HCT116 (cell line): Measurements from ENCODE around the gene HIVEP3. TPM values are rescaled to one million over a fixed set of nuclear protein-coding genes. Genes with fewer than 3 reads are reported as not detected.

Source experiments
- ATAC-seq: fragments of 200-7000 bp; cut with Tn5 transposase; 2 replicates; pipeline ENCODE4 v1.9.1; 2020; ENCODE audit warnings: mild to moderate bottlenecking, moderate library complexity
- BruUV-seq: library from RNA; stranded (reverse); fragments of 400-500 nt; replicated peaks from 2 replicates; lab custom pipeline; 2021; lab: Mats Ljungman, UMichigan
- CTCF ChIA-PET: fragments of 300-600 bp; sonication (Branson Sonifier 250); formaldehyde crosslinking; loops from one replicate; lab custom pipeline; 2021; ENCODE audit warnings: antibody characterized with exemption; lab: Charles Lee
- POLR2A ChIA-PET: fragments of 300-600, 350-600 bp; sonication (Branson Sonifier 250); formaldehyde crosslinking; loops from one replicate; lab custom pipeline; 2021; ENCODE audit warnings: antibody characterized with exemption; lab: Charles Lee
- RAD21 ChIA-PET, 2 experiments: fragments of 300-600 bp; sonication (Branson Sonifier 250); formaldehyde crosslinking; loops; one replicate each; lab custom pipeline; 2023; ENCODE audit warnings: low total read pairs in 2 of 2; ENCODE audit not compliant: uncharacterized antibody in 2 of 2, unreplicated experiment in 2 of 2, low non-redundant PET in 1 of 2; lab: Charles Lee
- DNase-seq: peaks from one replicate; pipeline ENCODE4 v3.0.0-alpha.2; 2010; ENCODE audit warnings: low read depth, low spot score
- H2AFZ ChIP-seq: fragments of 200-600 bp; shearing (Covaris generic), sonication (generic); 2 replicates; pipeline ENCODE4 v1.6.1; 2017; ENCODE audit warnings: low read depth, mixed run types, mixed read lengths, antibody characterized with exemption, low read length; ENCODE audit not compliant: poor library complexity, severe bottlenecking
- H3K27ac ChIP-seq: 2 replicates; pipeline ENCODE4 v1.5.1; 2012; ENCODE audit warnings: low read depth, low read length
- H3K27me3 ChIP-seq: fragments of 200-600 bp; sonication (generic); 2 replicates; pipeline ENCODE4 v1.6.1; 2016; ENCODE audit warnings: mixed run types, low read length, mixed read lengths; ENCODE audit not compliant: insufficient read depth
- H3K36me3 ChIP-seq, 2 experiments: fragments of 200-500 bp in 1 of 2; fragments of 200-600 bp in 1 of 2; sonication (Bioruptor generic) in 1 of 2; sonication (generic) in 1 of 2; 2 replicates each; pipeline versions ENCODE4 v1.5.1 to v1.6.1; 2014 to 2016; ENCODE audit warnings: low read length in 2 of 2, inconsistent platforms in 1 of 2, mixed read lengths in 1 of 2, mixed run types in 1 of 2; ENCODE audit not compliant: insufficient read depth in 2 of 2, control insufficient read depth in 1 of 2
- H3K4me1 ChIP-seq, 2 experiments: fragments of 200-600 bp in 1 of 2; sonication (generic) in 1 of 2; 2 replicates each; pipeline versions ENCODE4 v1.5.1 to v1.6.1; 2012 to 2017; ENCODE audit warnings: low read length in 2 of 2, inconsistent platforms in 1 of 2, mild to moderate bottlenecking in 1 of 2, mixed read lengths in 1 of 2, mixed run types in 1 of 2, moderate library complexity in 1 of 2; ENCODE audit not compliant: insufficient read depth in 2 of 2, control insufficient read depth in 1 of 2
- H3K4me2 ChIP-seq: fragments of 200-600 bp; sonication (generic); 2 replicates; pipeline ENCODE4 v1.6.1; 2017; ENCODE audit warnings: mixed run types, low read length, mixed read lengths
- H3K4me3 ChIP-seq, 2 experiments: fragments of 200-600 bp in 1 of 2; sonication (generic) in 1 of 2; replicated peaks in 1 of 2; 2 replicates each; pipeline ENCODE4 v1.5.1; 2011 to 2016; ENCODE audit warnings: low read length in 2 of 2, control low read depth in 1 of 2, low read depth in 1 of 2, mild to moderate bottlenecking in 1 of 2, mixed read lengths in 1 of 2, mixed run types in 1 of 2
- H3K79me2 ChIP-seq: fragments of 200-600 bp; sonication (generic); 2 replicates; pipeline ENCODE4 v1.6.1; 2017; ENCODE audit warnings: mild to moderate bottlenecking, mixed run types, low read length, moderate library complexity, mixed read lengths; ENCODE audit not compliant: insufficient read depth
- H3K9ac ChIP-seq: fragments of 200-600 bp; sonication (generic); 2 replicates; pipeline ENCODE4 v1.6.1; 2016; ENCODE audit warnings: low read length, mixed read lengths
- H3K9me2 ChIP-seq: fragments of 200-600 bp; sonication (generic), shearing (Covaris generic); 2 replicates; pipeline ENCODE4 v1.6.1; 2017; ENCODE audit warnings: mixed run types, mild to moderate bottlenecking, moderate library complexity; ENCODE audit not compliant: insufficient read depth
- H3K9me3 ChIP-seq, 2 experiments: fragments of 200-500 bp in 1 of 2; fragments of 200-600 bp in 1 of 2; sonication (Bioruptor generic) in 1 of 2; sonication (generic) in 1 of 2; 2 replicates each; pipeline ENCODE4 v1.6.1; 2014 to 2017; ENCODE audit warnings: low read length in 2 of 2, mixed read lengths in 2 of 2, inconsistent platforms in 1 of 2, low read depth in 1 of 2, mild to moderate bottlenecking in 1 of 2, mixed run types in 1 of 2, moderate library complexity in 1 of 2; ENCODE audit not compliant: control insufficient read depth in 1 of 2, insufficient read depth in 1 of 2
- H4K20me1 ChIP-seq: fragments of 200-600 bp; sonication (generic), shearing (Covaris generic); 2 replicates; pipeline ENCODE4 v1.6.1; 2017; ENCODE audit warnings: mixed run types, mild to moderate bottlenecking, moderate library complexity; ENCODE audit not compliant: insufficient read depth
- CBX3 ChIP-seq: IDR thresholded peaks from 2 replicates; pipeline ENCODE4 v1.6.1; 2012; ENCODE audit warnings: low read depth
- CEBPB ChIP-seq: IDR thresholded peaks from 2 replicates; pipeline ENCODE4 v1.6.1; 2012; ENCODE audit warnings: low read depth
- ELF1 ChIP-seq: IDR thresholded peaks from 2 replicates; pipeline ENCODE4 v1.6.1; 2012; ENCODE audit warnings: low read depth, borderline replicate concordance
- EZH2phosphoT487 ChIP-seq: fragments of 200-600 bp; IDR thresholded peaks from 2 replicates; pipeline ENCODE4 v1.6.1; 2018; ENCODE audit warnings: antibody characterized with exemption, borderline replicate concordance
- FOSL1 ChIP-seq: IDR thresholded peaks from 2 replicates; pipeline ENCODE4 v1.6.1; 2012; ENCODE audit warnings: low read depth
- RAD21 ChIP-seq: IDR thresholded peaks from 2 replicates; pipeline ENCODE4 v1.6.1; 2012; ENCODE audit warnings: low read depth, mild to moderate bottlenecking
- SIN3A ChIP-seq: IDR thresholded peaks from 2 replicates; pipeline ENCODE4 v1.6.1; 2012; ENCODE audit warnings: low read depth
- SRF ChIP-seq: IDR thresholded peaks from 2 replicates; pipeline ENCODE4 v1.6.1; 2012; ENCODE audit warnings: low read depth
- TCF7L2 ChIP-seq: IDR thresholded peaks from 2 replicates; pipeline ENCODE4 v1.7.0; 2011; ENCODE audit warnings: borderline replicate concordance, inconsistent platforms; ENCODE audit not compliant: insufficient read depth, insufficient read length; ENCODE audit errors: extremely low read depth
- YY1 ChIP-seq: IDR thresholded peaks from 2 replicates; pipeline ENCODE4 v1.6.1; 2011; ENCODE audit warnings: low read length, low read depth, moderate library complexity, mild to moderate bottlenecking; ENCODE audit not compliant: insufficient replicate concordance; ENCODE audit errors: extremely low read depth
- ZFX ChIP-seq: fragments of 450-650 bp; IDR thresholded peaks from 2 replicates; pipeline ENCODE4 v1.6.1; 2017
- ZNF274 ChIP-seq: fragments of 200-500 bp; sonication (Bioruptor generic); IDR thresholded peaks from 2 replicates; pipeline ENCODE4 v1.6.1; 2014; ENCODE audit warnings: mild to moderate bottlenecking, low read depth, low read length, inconsistent platforms
- intact Hi-C: fragments of 100-400 bp; cut with micrococcal nuclease; formaldehyde crosslinking; loops from 2 replicates; pipeline ENCODE4 v1.10.0; 2022
- total RNA-seq: library from RNA; stranded (reverse); gene quantifications from one replicate; pipeline ENCODE4 v1.2.1, GENCODE V29; 2021; ENCODE audit not compliant: unreplicated experiment
- TF ChIP-seq, protein P1 (sequence below), 3 experiments: fragments of 200-600 bp in 1 of 3; sonication (generic) in 1 of 3; IDR thresholded peaks in 2 of 3; conservative IDR thresholded peaks in 1 of 3; 2 replicates each; pipeline ENCODE4 v1.5.1; 2012 to 2017; ENCODE audit warnings: low read depth in 2 of 3, low read length in 2 of 3, antibody characterized with exemption in 1 of 3, borderline replicate concordance in 1 of 3, control low read depth in 1 of 3, mild to moderate bottlenecking in 1 of 3, mixed read lengths in 1 of 3, mixed run types in 1 of 3, moderate library complexity in 1 of 3; ENCODE audit not compliant: insufficient read depth in 1 of 3

HIVEP3 gene
- total RNA-seq, 1 experiment from 2014 or later: 7.1 TPM

- TF ChIP-seq YY1: no peak
Measured at GRCh38 chr1:41640141-41640751, 278.5 kb downstream of the HIVEP3 start (continued).

DNA sequence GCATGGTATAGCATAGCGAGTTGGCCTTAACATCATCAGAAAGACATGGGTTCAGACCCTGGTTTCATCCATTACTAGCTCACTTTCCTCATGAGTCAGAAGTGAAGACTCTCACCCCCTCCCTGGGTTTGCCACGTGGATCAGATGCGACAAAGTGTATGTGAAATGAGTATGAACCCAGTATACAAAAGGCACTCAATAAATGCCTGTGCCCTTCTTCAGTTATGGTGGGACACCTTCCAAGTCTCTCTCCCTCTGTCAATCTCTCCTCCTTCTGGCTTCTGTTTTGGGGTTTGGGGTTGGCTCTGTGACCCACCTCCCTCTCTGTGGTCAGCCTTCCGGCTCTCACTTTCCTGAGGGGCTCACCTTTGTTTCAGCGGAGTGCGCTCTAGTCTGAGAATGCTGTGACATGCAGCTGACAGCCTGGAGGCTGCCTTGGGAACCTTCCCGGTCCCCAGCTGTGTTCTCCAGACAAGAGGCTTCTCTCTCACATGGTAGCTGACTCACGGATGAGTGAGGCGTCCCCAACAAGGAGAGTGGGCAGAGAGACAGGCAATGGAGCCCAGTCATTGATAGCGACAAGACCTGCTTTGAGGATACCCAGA is 279.3 kb downstream of the HIVEP3 start:
- POLR2A ChIA-PET: no interaction called here
- Histone ChIP-seq H3K9ac (no peak overlapping the region), H3K4me3 (no peak overlapping the region), H3K27me3 (no peaks in the 10 kb centered on the region), H3K36me3 (no peaks in the 10 kb centered on the region), H4K20me1 (no peaks in the 10 kb centered on the region), H3K9me2 (no peaks in the 10 kb centered on the region), H3K4me2 (no peak overlapping the region)
- ATAC-seq: no peak
- TF ChIP-seq FOSL1: no peak
- TF ChIP-seq, all 23 proteins: peak for 0
- no TSS peak for BruUV-seq
- DNase-seq: no peak
- Histone ChIP-seq H3K9me3 (no peaks in the 10 kb centered on the region), H3K79me2 (no peaks in the 10 kb centered on the region), H2AFZ (no peak overlapping the region), H3K4me1 (peaks cover 0 to 11% of the 10 kb centered on the region in 2 experiments; a peak in 1 of 4 replicates), H3K27ac (no peak overlapping the region)
- RAD21 ChIA-PET: no interaction called here
- intact Hi-C loops: no loop called here
- CTCF ChIA-PET: no interaction called here

- no peak overlapping the region for H3K4me2 ChIP-seq
- no peaks in the 10 kb centered on the region for H3K36me3 ChIP-seq
- DNase-seq (no peak), ATAC-seq (no peak)
- H3K9me3 ChIP-seq: no peaks in the 10 kb centered on the region
- peaks cover 0 to 11% of the 10 kb centered on the region in 2 experiments; a peak in 1 of 4 replicates for H3K4me1 ChIP-seq
- H3K9ac ChIP-seq: no peak overlapping the region
- no peaks in the 10 kb centered on the region for H3K9me2 ChIP-seq
- ChIA-PET CTCF (no interaction called here), RAD21 (no interaction called here), POLR2A (no interaction called here)
- H3K79me2 ChIP-seq: no peaks in the 10 kb centered on the region
- intact Hi-C loops: no loop called here
- H3K4me3 ChIP-seq: no peak overlapping the region
- TF ChIP-seq TCF7L2 (no peak), CBX3 (no peak), SIN3A (no peak), ELF1 (no peak), EZH2phosphoT487 (no peak), CEBPB (no peak), ZNF274 (no peak), RAD21 (no peak), ZFX (no peak), SRF (no peak)
- TF ChIP-seq, protein P1, sequence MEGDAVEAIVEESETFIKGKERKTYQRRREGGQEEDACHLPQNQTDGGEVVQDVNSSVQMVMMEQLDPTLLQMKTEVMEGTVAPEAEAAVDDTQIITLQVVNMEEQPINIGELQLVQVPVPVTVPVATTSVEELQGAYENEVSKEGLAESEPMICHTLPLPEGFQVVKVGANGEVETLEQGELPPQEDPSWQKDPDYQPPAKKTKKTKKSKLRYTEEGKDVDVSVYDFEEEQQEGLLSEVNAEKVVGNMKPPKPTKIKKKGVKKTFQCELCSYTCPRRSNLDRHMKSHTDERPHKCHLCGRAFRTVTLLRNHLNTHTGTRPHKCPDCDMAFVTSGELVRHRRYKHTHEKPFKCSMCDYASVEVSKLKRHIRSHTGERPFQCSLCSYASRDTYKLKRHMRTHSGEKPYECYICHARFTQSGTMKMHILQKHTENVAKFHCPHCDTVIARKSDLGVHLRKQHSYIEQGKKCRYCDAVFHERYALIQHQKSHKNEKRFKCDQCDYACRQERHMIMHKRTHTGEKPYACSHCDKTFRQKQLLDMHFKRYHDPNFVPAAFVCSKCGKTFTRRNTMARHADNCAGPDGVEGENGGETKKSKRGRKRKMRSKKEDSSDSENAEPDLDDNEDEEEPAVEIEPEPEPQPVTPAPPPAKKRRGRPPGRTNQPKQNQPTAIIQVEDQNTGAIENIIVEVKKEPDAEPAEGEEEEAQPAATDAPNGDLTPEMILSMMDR (IDR thresholded peaks at IDR 0.05 in 2 of 3, conservative IDR thresholded peaks at IDR 0.05 in 1 of 3; ENCODE audit: borderline replicate concordance in 1 of 3, insufficient read depth in 1 of 3, low read depth in 2 of 3, low read length in 2 of 3): no peak
- BruUV-seq: no TSS peak
- H2AFZ ChIP-seq: no peak overlapping the region
- no peaks in the 10 kb centered on the region for H3K27me3 ChIP-seq
- no peak overlapping the region for H3K27ac ChIP-seq
- H4K20me1 ChIP-seq: no peaks in the 10 kb centered on the region
Measured at GRCh38 chr1:41638086-41639024, 280.4 kb downstream of the HIVEP3 start.
